Activated CD4-positive, alpha-beta T cell treated with anti-CD3 and anti-CD28 coated beads for 48 hours (primary cell): ENCODE data around the gene USP34.
"Not testable (repeated sequence)": the region's sequence is repeated elsewhere in the genome, so short reads cannot be mapped to it uniquely, and the experiment has no call there.

Source experiments
- DNase-seq: peaks from one replicate; pipeline ENCODE4 v3.0.0-alpha.2; 2020

The USP34 gene

DNA sequence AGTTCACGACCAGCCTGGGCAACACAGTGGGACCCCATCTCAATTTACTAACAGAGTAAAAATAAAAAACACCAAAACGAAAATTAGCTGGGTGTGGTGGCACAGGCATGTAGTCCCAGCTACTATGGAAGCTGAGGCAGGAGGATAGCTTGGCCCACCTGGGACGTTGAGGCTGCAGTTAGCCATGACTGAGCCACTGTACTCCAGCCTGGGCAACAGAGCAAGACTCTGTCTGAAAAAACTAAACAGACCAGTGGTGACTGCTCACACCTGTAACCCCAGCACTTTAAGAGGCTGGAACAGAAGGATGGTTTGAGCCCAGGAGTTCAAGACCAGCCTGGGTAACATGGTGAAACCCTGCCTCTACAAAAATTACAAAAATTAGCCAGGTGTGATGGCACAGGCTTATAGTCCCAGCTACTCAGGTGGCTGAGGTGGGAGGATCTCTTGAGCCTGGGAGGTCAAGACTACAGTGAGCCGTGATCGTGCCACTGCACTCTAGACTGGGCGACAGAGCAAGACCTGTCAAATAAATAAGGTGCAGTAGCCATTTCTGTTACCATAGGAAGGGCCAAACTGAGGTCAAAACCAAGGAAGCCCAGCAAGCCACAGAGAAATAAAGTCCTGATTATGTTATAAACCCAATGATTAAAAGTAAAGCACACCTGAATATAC lies 14.0 kb downstream of the USP34 start:
- no peak for DNase-seq

DNA sequence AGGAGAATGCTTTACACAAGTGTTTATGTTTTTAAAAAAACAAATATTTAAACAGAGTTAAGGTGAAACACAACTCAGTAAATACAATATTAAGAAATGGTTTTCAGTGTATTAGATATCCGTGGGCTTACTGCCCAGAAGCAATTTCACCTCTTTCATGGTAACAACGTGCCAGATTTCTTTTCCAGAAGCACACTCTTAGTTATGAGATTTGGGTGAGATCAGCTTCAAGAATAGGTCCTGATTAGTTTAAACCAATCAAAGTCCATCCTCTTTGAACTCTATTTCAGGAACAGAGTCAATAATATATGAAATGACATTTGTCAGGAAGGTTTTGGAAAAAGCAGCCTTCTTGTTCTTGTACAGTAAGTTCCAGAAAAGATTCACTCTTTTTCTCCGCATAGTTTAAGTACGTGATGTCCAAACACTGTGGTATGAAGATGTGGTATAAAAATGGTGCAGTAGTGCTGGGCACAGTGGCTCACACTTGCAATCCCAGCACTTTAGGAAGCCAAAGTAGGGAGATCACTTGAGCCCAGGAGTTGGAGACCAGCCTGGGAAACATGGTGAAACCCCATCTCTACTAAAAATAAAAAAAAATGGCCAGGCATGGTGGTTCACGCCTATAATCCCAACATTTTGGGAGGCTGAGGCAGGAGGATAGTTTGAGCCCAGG lies 14.7 kb downstream of the USP34 start:
- no peak for DNase-seq

DNA sequence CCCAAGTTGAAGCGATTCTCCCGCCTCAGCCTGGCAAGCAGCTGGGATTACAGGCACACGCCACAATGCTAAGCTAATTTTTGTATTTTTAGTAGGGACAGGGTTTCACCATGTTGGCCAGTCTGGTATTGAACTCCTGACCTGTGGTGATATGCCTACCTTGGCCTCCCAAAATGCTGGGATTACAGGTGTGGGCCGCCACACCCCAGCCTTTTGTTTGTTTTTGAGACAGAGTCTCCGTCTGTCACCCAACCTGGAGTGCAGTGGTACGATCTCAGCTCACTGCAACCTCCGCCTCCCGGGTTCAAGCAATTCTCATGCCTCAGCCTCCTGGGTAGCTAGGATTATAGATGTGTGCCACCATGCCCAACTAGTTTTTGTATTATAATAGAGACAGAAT lies 15.9 kb downstream of the USP34 start:
- DNase-seq: not testable (repeated sequence)

DNA sequence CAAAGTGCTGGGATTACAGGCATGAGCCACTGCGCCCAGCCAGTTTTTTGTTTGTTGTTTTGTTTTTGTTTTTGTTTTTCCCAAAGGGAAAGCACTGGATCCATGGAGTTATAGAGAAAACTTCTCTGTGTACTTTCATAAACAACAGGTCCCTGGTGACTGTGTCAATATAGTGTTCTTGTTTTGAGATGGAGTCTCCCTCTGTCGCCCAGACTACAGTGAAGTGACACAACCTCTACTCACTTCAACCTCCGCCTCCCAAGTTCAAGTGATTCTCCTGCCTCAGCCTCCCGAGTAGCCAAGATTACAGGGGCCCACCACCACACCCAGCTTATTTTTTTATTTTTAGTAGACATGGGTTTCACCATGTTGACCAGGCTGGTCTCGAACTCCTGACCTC lies 16.5 kb downstream of the USP34 start:
- no peak for DNase-seq

DNA sequence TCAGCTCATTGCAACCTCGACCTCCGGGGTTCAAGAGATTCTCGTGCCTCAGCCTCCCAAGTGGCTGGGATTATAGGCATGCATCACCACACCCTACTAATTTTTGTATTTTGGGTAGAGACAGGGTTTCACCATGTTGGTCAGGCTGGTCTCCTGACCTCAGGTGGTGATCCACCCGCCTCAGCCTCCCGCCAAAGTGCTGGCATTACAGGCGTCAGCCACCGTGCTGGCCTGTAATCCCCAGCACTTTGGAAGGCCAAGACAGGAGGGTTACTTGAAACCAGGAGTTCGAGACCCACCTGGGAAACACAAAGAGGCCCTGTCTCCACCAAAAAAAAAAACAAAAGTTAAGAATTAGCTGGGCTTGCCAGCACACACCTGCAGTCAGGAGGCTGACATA lies 18.5 kb downstream of the USP34 start:
- no peak for DNase-seq

DNA sequence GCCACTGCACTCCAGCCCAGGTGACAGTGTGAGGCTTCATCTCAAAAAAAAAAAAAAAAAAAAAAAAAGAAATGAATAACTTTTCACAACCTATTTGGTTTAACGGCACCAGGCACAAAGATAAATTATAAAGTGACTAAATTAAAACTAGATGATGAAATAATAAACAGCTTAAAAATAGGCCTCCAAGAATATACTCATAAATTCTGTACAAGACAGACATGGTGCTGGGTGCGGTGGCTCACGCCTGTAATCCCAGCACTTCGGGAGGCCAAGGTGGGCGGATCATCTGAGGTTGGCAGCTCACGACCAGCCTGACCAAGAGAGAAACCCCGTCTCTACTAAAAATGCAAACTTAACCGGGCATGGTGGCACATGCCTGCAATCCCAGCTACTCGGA lies 19.7 kb downstream of the USP34 start:
- no peak for DNase-seq

DNA sequence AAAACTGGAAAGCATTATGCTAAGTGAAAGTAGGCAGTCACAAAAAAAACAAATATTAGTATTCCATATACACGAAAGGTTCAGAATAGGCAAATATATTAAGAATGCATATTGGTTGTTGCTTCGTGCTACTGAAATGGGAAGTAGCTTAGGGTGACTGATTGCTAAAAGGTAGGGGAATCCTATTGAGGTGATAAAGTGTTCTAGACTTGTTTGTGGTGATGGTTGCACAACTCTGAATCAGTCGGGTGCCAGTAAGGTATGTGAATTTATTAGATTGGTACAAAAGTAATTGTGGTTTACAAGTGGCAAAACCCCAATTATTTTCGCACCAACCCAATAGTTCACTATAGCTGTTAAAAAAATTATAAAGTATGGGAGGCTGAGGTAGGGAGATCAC lies 20.7 kb downstream of the USP34 start:
- no peak for DNase-seq

DNA sequence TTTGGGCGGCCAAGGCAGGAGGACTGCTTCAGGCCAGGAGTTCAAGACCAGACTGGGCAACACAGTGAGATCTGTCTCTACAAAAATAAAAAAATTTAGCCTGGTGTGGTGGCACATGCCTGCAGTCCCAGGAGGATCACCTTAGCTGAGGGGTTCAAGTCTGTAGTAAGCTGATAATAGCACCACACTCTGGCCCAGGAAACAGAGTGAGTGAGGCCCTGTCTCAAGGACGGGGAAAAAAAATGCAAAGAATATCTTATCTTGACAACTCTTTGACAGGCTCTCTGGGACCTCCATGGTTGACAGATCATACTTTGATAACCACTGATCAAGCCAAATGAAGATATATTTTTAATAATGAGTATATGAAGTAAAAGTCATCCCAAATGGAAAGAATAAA lies 22.7 kb downstream of the USP34 start:
- no peak for DNase-seq

DNA sequence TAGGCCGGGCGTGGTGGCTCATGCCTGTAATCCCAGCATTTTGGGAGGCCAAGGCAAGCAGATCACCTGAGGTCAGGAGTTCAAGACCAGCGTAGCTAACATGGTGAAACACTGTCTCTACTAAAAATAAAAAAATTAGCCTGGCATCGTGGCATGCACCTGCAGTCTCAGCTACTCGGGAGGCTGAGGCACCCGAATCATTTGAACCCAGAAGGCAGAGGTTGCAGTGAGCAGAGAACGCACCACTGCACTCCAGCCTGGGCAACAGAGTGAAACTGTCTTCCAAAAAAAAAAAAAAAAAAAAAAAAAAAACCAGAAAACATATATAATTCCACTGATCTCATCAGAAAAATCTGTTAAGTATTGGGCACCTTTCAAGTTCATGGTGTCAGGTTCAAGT lies 23.9 kb downstream of the USP34 start:
- DNase-seq: not testable (repeated sequence)

DNA sequence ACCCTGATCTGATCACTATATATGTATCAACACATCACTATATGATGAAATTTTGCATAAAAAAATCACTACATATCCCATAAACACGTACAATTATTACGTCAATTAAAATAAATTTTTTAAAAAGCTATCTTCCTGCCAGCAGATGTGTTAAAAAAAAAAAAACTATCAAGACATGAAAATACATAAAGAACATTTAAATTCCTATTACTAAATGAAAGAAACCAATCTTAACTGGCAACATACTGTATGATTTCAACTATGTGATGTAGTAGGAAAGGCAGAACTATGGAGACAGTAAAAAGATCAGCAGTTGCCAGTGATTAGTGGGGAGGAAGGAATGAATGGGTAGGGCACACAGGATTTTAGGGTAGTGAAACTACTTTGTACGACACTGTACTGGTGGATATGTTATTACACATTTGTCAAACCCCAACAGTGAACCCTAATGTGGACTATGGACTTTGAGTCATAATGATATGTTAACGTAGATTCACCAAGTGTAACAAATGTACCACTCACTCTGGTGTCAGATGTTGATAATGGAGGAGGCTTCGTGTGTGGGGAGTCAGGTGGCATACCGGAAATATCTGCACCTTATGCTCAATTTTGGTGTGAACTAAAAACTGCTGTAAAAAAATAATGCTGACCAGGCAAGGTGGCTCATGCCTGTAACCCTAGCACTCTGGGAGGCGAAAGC lies 27.4 kb downstream of the USP34 start:
- no peak for DNase-seq

DNA sequence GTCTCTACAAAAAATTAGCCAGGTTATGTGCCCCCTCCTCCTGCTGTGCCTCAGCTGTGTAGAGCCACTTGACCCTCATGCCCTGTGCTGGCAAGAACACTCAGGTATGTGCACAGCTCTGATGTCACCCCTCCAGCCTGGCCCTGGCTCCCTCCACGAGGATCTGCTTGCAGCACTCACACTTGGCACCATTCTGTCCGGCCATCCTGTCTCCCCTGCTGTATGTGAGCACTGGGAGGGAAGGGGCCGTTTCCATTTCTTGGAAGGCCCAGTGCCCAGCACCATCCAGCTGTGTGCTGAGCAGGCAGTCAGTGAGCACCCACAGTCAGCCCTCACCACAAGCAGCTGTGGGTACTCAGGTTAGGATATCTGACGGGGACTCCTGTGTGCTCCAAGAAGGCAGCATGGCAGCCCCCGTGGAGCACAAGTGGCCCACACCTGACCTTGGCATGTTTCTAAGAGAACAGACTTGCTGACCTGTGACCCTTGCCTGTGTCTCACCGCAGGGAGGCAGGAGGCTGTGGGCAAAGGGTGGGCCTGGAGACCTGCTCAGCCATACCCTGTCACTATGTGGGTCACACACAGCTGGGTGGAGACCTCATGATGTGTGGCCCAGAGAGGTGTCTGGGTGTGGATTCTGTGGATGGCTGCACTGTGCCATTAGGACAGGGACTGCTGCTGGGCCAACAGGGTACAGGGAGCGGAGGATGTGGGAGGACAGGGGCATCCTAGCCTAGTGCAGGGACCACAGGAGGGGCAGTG lies 31.5 kb downstream of the USP34 start:
- DNase-seq: no peak

DNA sequence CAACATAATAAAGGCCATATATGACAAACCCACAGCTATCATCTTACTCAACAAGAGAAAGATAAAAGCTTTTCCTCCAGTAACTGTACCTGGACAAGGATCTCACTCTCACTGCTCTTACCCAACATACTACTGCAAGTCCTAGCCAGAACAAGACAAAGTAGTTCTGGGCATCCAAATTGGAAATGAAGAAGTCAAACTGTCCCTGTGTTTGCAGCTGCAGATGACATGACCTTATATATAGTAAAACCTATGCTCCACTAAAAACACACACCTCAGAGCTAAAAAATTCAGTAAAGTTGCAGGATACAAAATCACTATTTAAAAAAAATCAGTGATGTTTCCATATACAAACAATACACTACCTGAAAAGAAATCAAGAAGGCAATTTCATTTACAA lies 32.2 kb downstream of the USP34 start:
- DNase-seq: no peak

DNA sequence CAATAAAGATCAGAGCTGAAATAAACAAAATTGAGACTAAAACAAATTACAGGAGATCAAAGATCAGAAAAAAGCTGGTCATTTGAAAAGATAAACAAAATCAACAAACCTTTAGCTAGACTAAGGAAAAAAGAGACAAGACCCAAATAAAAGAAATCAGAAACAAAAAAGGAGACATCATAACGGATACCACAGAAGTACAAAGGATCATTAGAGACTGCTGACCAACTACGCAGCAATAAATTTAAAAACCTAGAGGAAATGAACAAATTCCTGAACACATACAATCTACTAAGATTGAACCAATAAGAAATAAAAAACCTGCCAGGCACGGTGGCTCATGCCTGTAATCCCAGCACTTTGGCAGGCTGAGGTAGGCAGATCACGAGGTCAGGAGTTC lies 33.7 kb downstream of the USP34 start:
- no peak for DNase-seq

DNA sequence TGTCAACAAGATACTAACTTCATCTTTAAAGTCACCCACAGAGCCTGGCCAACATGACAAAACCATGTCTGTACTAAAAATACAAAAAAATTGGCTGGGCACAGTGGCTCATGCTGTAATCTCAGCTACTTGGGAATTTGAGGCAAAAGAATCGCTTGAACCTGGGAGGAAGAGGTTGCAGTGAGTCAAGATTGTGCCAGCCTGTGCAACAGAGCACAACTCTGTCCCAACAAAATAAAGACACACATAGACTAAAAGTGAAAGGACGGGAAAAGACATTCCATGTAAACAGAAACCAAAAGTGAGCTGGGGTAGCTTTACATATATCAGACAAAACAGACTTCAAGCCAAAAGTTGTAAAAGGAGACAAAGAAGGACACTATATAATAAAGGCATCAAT lies 34.8 kb downstream of the USP34 start:
- DNase-seq: no peak

DNA sequence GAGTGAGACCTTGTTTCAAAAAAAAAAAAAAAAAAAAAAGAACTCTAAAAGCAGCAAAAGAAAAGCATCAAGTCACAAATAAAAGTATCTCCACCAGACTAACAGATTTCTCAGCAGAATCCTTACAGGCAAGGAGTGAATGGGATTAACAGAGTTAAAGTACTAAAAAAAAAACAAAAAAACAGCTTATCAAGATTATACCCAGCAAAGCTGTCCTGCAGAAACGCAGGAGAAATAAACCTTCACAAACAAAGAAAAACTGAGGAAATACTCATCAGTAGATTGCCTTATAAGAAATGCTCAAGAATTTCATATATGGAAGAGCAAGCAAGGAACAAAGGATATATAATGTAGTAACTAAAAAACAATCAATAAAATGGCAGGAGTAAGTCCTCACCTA lies 35.6 kb downstream of the USP34 start:
- DNase-seq: no peak

DNA sequence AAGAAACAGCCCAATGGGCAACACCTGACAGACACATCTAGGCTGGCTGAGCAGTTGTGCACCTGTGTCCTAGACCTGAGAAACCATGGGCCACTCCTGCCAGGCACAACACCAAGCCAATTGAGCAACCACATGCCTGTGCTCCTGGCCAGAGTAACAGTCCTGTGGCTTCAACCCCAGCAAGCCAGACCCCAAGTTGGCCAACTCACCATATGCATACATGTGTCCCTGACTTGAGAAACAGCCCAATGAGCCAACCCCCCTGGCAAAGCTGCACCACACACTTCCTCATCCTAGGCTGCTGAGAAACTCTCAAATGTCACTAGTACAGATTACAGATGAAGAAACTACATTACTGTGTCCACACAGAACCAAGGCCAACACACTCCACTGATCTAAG lies 36.6 kb downstream of the USP34 start:
- no peak for DNase-seq

DNA sequence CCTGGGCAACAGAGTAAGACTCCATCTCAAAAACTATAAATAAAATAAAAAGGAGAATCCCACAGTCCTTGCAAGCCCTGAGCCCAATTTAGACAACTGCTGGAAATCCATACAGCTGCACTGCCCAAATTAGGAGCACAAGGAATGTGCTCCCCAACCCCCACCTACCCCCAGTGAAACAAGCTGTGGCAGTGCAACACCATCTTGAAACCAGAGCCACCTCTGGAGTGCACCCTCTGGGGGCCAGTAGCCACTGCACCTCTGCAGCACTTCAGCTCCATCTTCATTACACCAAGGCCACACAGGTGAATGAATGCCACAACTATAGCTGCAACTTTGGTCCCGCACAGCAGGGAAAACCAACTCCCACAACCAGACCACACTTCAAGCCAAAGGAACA lies 37.3 kb downstream of the USP34 start:
- no peak for DNase-seq

DNA sequence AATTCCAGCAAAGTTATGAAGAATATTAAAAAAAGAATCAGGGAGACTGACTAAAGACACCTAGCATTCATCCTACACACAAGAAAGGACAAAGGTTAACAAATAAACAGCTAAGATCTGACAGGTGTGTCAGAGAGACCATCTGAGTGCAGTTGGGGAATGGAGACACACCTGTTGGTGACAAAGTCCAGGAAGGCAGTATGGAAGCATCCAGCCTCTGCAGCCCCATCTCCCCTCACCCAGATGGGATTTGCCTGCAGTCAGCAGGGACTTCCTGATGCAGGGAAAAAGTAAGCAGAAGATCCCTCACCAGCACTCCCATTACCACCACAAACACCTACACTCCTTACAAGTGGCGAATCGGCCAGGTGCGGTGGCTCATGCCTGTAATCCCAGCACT lies 37.9 kb downstream of the USP34 start:
- DNase-seq: no peak

DNA sequence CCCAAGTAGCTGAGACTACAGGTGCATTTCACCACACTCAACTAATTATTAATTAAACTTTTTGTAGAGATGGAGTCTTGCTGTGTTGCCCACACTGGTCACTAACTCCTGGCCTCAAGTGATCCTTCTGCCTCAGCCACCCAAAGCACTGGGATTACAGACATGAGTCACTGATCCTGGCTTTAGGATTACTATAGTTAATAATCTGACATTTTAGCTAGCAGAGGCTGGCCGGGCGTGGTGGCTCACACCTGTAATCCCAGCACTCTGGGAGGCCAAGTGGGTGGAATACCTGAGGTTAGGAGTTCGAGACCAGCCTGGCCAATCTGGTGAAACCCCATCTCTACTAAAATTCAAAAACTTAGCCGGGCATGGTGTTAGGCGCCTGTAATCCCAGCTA lies 39.5 kb downstream of the USP34 start:
- no peak for DNase-seq

DNA sequence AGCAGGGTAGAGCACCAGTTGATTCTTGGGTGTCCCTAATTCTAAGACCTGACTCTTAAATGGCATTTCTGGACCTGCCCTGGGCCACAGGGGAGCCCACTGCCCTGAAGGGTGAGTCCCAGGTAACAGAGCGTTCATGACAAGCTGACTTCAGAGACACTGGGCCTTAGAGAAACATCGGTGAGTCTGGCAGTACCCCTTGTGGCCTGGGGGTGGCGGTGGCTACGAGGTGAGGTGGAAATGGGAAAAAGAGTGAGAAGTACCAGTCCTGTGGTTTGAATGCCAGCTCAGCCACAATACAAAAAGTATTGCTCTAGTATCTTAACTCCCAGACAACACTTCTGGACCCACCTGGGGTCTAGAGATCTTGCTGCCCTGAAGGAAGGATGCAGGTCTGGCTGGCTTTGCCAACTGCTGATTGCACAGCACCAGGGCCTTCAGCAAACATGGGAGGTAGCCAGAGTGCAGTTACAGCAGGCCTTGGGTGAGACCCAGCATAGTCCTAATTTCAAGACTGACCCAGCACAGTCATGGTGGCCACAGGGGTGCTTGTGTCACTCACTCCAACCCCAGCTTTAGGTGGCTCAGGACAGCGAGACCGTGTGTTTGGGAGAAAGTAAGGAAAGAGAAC lies 44.5 kb downstream of the USP34 start:
- DNase-seq: peak; percentile 81

DNA sequence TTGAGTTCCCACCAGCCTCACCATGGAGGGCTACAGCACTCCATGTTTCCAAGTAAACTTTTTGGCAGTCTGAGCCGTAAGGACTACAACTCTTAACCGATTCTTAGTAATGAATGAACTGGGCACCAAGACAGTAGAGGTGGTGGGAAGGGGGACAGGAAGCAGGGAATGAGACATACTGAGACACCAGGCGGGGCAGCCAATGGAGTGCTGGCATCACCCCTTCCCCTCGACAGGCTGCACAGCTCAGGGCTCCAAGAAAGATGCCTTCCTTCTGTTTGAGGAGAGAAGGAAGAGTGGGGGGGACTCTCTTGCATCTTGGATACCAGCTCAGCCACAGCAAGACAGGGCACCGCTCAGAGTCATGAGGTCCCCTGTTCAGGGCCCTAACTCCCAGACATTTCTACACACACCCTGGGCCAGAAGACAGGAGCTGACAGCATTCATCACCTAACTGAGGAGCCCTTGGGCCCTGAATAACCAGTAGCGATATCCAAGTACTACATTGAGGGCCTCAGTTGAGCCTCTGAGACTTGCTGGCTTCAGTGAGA lies 45.2 kb downstream of the USP34 start:
- DNase-seq: no peak

DNA sequence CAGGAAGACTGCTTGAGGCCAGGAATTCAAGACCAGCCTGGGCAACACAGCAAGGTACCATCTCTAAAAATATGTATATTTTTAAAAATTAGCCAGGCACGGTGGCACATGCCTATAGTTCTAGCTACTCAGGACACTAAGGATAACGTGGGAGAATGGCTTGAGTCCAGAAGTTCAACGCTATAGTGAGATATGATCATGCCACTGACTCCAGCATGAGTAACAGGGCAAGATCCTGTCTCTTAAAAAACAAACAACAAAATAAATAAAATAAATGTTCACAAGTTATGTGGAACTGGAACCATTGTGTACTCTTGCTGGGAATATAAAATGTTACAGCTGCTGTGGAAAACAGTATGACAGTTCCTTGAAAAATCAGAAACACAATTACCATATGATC lies 47.2 kb downstream of the USP34 start:
- no peak for DNase-seq

DNA sequence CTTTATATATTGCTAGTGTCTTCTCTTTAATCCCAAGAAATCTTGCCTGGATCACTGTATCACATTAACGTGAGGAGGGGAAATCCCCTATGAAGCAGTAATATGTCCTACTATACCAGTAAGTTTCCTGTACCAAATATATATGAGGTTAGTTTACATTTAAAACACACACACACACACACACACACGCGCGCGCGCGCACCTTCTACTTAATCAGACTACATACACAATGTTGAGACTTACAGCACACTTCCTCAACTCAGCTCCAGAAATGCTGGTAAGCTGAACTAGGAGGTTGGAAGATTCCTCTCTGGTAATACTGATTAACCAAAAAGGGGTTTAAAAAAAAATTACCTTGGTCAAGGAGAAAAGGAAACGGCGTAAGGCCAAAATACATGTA lies 49.3 kb downstream of the USP34 start:
- peak; percentile 16 for DNase-seq
